ENCODE measurements around the gene CLCN1.

DNA sequence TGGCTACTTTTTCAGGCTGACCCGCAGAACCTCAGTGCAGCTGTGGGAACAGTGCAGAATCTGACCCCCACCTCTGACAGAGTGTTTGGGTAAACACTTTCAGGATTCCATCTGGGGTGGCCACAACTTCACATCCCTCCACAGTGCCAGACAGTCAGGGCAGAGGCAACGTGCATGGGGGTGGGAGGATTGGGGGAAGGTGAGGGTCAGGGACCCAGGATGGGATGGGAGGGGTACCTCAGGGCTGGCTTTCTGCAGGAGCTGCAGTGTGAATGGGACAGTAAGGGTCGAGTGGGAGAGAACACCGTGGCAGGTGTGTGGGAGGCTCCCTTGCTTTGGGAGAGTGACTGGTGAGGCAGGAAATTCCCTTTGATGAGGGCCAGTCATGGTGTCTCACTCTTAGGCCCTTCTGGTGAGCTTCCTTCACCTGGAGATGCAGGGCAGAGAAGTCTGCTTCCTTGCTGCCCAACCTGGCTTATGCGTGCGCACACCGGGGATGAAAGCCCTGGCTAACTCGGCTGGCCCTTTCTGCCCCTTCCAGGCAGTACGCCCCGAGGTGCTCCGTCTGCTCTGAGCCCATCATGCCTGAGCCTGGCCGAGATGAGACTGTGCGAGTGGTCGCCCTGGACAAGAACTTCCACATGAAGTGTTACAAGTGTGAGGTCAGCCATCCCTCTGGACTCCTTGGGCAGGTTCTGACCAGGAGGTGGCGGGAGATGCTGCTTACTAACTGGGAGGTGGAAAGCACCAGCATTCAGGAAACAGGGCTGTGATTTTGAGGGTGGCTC is 73.6 kb downstream of the CLCN1 start:
- TF ChIP-seq CTCF (IDR thresholded peaks at IDR 0.05 in 4 of 5, conservative IDR thresholded peaks at IDR 0.05 in 1 of 5) (no peak), POLR2A (IDR thresholded peaks at IDR 0.05) (no peak)

Data from gastrocnemius medialis (tissue), 4 donors.